ENCODE data around the gene CCDC107. TPM values are rescaled to one million over a fixed set of nuclear protein-coding genes. Genes with fewer than 3 reads are reported as not detected.
A peak's percentile ranks its signal among the peaks of the same experiment; 100 is the strongest.

Gene CCDC107
- total and polyA plus RNA-seq, 2 of the 13 experiments (the other 11 are each of a cell fraction or from before 2014, with no cell fraction given), result 7.1 to 15.2 TPM

- TF ChIP-seq, protein P1, sequence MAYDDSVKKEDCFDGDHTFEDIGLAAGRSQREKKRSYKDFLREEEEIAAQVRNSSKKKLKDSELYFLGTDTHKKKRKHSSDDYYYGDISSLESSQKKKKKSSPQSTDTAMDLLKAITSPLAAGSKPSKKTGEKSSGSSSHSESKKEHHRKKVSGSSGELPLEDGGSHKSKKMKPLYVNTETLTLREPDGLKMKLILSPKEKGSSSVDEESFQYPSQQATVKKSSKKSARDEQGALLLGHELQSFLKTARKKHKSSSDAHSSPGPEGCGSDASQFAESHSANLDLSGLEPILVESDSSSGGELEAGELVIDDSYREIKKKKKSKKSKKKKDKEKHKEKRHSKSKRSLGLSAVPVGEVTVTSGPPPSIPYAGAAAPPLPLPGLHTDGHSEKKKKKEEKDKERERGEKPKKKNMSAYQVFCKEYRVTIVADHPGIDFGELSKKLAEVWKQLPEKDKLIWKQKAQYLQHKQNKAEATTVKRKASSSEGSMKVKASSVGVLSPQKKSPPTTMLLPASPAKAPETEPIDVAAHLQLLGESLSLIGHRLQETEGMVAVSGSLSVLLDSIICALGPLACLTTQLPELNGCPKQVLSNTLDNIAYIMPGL (CRISPR knock-in tag; IDR thresholded peaks at IDR 0.05; ENCODE audit: borderline replicate concordance in 1 of 2, low read depth in 1 of 2), result peak; percentile 96 to 98
- TF ChIP-seq MTA3 (CRISPR knock-in tag; IDR thresholded peaks at IDR 0.05), result no peak
- no peak for TF ChIP-seq PPARG (CRISPR knock-in tag; conservative IDR thresholded peaks at IDR 0.05)
- TF ChIP-seq, protein P2, sequence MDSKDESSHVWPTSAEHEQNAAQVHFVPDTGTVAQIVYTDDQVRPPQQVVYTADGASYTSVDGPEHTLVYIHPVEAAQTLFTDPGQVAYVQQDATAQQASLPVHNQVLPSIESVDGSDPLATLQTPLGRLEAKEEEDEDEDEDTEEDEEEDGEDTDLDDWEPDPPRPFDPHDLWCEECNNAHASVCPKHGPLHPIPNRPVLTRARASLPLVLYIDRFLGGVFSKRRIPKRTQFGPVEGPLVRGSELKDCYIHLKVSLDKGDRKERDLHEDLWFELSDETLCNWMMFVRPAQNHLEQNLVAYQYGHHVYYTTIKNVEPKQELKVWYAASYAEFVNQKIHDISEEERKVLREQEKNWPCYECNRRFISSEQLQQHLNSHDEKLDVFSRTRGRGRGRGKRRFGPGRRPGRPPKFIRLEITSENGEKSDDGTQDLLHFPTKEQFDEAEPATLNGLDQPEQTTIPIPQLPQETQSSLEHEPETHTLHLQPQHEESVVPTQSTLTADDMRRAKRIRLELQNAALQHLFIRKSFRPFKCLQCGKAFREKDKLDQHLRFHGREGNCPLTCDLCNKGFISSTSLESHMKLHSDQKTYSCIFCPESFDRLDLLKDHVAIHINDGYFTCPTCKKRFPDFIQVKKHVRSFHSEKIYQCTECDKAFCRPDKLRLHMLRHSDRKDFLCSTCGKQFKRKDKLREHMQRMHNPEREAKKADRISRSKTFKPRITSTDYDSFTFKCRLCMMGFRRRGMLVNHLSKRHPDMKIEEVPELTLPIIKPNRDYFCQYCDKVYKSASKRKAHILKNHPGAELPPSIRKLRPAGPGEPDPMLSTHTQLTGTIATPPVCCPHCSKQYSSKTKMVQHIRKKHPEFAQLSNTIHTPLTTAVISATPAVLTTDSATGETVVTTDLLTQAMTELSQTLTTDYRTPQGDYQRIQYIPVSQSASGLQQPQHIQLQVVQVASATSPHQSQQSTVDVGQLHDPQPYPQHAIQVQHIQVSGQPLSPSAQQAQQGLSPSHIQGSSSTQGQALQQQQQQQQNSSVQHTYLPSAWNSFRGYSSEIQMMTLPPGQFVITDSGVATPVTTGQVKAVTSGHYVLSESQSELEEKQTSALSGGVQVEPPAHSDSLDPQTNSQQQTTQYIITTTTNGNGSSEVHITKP (CRISPR knock-in tag; IDR thresholded peaks at IDR 0.05; ENCODE audit: low read depth), result 0 out of 2 replicates have a peak, but pooled peaks have one; percentile 18
- no peak for TF ChIP-seq NFE2L1 (CRISPR knock-in tag; IDR thresholded peaks at IDR 0.05; ENCODE audit: borderline replicate concordance)
- TF ChIP-seq ZNF547 (CRISPR knock-in tag; IDR thresholded peaks at IDR 0.05), result no peak
- TF ChIP-seq ARHGAP35 (CRISPR knock-in tag; IDR thresholded peaks at IDR 0.05; ENCODE audit: borderline replicate concordance), result 0 out of 2 replicates have a peak, but pooled peaks have one; percentile 52
- TF ChIP-seq, protein P3, sequence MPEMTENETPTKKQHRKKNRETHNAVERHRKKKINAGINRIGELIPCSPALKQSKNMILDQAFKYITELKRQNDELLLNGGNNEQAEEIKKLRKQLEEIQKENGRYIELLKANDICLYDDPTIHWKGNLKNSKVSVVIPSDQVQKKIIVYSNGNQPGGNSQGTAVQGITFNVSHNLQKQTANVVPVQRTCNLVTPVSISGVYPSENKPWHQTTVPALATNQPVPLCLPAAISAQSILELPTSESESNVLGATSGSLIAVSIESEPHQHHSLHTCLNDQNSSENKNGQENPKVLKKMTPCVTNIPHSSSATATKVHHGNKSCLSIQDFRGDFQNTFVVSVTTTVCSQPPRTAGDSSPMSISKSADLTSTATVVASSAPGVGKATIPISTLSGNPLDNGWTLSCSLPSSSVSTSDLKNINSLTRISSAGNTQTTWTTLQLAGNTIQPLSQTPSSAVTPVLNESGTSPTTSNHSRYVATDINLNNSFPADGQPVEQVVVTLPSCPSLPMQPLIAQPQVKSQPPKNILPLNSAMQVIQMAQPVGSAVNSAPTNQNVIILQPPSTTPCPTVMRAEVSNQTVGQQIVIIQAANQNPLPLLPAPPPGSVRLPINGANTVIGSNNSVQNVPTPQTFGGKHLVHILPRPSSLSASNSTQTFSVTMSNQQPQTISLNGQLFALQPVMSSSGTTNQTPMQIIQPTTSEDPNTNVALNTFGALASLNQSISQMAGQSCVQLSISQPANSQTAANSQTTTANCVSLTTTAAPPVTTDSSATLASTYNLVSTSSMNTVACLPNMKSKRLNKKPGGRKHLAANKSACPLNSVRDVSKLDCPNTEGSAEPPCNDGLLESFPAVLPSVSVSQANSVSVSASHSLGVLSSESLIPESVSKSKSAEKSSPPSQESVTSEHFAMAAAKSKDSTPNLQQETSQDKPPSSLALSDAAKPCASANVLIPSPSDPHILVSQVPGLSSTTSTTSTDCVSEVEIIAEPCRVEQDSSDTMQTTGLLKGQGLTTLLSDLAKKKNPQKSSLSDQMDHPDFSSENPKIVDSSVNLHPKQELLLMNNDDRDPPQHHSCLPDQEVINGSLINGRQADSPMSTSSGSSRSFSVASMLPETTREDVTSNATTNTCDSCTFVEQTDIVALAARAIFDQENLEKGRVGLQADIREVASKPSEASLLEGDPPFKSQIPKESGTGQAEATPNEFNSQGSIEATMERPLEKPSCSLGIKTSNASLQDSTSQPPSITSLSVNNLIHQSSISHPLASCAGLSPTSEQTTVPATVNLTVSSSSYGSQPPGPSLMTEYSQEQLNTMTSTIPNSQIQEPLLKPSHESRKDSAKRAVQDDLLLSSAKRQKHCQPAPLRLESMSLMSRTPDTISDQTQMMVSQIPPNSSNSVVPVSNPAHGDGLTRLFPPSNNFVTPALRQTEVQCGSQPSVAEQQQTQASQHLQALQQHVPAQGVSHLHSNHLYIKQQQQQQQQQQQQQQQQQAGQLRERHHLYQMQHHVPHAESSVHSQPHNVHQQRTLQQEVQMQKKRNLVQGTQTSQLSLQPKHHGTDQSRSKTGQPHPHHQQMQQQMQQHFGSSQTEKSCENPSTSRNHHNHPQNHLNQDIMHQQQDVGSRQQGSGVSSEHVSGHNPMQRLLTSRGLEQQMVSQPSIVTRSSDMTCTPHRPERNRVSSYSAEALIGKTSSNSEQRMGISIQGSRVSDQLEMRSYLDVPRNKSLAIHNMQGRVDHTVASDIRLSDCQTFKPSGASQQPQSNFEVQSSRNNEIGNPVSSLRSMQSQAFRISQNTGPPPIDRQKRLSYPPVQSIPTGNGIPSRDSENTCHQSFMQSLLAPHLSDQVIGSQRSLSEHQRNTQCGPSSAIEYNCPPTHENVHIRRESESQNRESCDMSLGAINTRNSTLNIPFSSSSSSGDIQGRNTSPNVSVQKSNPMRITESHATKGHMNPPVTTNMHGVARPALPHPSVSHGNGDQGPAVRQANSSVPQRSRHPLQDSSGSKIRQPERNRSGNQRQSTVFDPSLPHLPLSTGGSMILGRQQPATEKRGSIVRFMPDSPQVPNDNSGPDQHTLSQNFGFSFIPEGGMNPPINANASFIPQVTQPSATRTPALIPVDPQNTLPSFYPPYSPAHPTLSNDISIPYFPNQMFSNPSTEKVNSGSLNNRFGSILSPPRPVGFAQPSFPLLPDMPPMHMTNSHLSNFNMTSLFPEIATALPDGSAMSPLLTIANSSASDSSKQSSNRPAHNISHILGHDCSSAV (CRISPR knock-in tag; IDR thresholded peaks at IDR 0.05; ENCODE audit: borderline replicate concordance), result no peak
- TF ChIP-seq ATF2 (CRISPR knock-in tag; IDR thresholded peaks at IDR 0.05), result no peak; the same call in 1 of the 2 replicates
Measured at GRCh38 chr9:35658137-35658967, at the start of gene CCDC107 (continued).
